ENCODE results near the gene HNRNPM.
"Not testable (repeated sequence)": the region's sequence is repeated elsewhere in the genome, so short reads cannot be mapped to it uniquely, and the experiment has no call there.

Gene HNRNPM, protein sequence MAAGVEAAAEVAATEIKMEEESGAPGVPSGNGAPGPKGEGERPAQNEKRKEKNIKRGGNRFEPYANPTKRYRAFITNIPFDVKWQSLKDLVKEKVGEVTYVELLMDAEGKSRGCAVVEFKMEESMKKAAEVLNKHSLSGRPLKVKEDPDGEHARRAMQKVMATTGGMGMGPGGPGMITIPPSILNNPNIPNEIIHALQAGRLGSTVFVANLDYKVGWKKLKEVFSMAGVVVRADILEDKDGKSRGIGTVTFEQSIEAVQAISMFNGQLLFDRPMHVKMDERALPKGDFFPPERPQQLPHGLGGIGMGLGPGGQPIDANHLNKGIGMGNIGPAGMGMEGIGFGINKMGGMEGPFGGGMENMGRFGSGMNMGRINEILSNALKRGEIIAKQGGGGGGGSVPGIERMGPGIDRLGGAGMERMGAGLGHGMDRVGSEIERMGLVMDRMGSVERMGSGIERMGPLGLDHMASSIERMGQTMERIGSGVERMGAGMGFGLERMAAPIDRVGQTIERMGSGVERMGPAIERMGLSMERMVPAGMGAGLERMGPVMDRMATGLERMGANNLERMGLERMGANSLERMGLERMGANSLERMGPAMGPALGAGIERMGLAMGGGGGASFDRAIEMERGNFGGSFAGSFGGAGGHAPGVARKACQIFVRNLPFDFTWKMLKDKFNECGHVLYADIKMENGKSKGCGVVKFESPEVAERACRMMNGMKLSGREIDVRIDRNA

GRCh38 chr19:8444677-8445487, at the start of gene HNRNPM:
Gene HNRNPM (plus strand): TSS chr19:8444975. CDS start chr19:8444999, 24 bp downstream.
- DNase-seq (ENCODE audit: low spot score): peak; percentile 97

DNA sequence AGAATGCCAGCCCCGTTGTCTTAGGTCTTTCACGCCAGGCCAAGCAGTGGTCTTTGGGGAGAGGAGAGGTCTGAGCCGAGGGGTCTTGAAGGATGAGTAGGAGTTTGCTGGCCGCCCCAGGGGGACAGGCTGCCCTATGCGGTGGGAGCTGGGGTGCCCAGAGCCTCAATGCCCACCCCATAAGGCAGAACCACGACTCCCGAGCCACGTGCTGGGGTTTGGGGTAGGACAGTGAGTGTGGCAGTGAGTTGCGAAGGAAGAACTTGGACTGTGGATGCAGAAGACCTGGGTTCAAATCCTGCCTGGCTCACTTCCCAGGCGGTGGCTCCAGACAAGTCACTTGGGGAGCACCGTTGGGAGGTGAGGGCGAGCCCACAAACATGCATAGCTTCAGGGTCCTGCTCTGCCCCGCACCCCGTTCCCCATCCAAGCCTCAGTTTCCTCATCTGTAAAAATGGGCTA, 49.1 kb upstream of the HNRNPM start:
- no peak for DNase-seq (ENCODE audit: low spot score)

GRCh38 chr19:8396185-8396562, 48.6 kb upstream of the HNRNPM start:
- DNase-seq (ENCODE audit: low spot score): no peak

DNA sequence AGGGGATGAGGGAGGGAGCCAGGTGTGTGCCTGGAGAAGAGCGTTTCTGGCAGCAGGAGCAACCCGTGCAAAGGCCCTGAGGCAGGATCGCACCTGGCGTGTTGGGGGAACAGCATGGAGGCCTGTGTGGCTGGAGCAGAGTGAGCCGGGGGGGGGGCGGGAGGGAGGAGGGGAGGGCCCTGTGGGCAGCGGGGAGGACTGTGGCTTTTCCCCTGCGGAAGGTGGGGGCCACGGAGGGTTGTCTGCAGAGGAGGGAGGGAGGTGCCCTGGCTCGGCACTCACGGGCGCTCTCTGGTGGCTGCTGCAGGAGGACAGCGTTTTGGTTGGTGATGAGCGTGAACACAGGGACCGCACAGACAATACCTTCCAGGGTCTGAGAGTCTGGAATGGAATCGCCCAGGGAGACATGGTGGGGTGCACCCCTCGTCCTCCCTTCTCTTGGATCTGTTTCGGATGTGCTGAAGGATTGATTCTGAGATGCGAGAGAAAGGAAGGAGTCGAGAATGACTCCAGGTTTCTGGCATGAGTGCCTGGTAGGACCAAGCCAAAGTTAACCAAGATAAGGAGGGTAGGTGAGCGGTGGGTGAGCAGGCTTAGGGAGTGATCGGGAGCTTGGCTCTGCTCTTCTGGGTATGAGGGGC, 48.1 kb upstream of the HNRNPM start:
- DNase-seq (ENCODE audit: low spot score): peak; percentile 40

DNA sequence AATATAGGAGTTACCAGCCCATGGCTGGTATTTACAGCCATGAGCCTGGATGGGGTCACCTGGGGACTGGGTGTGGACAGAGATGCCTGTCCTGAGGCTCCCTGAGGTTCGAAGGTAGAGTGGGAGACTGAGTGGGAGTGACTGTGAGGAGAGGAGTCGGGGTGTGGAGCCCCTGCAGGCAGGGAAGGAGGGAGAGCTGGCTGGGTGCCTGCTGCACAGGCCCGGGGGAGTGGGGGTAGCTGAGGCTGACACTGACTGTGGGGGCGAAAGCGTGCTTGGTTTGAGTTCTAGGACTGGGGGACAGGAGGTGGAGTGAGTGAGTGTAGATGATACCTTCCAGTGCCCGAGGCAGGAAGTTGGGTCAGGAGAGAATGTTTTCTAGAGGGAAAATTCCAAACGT, 47.5 kb upstream of the HNRNPM start:
- DNase-seq (ENCODE audit: low spot score): no peak

DNA sequence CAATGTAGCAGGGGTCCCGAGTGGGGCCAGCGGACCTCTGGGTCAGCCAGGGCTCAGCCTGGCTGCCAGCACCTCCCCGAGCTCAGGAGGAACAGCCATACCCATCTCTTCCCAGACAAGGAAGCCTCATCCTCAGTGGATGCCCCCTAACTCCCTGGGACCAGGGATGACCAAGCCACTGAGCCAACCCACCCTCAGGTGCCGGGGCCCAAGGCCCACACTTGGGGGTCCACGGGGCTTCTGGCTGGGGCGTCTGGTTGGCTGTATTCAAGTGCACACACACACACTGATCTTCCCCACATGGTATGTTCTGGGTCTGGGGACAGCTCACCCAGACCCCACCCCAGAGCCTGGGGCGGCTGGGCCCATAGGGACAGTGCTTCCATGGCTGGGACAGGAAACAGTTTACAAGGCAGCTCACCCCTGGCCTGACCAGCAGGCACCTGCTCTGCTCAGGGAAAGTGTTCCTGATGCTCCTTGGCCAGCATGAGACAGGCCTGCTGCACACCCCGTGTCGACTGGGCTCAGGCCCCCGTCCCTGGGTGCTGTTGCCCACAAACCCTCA, 46.9 kb upstream of the HNRNPM start:
- no peak for DNase-seq (ENCODE audit: low spot score)

- DNase-seq (ENCODE audit: low spot score): no peak
Measured at GRCh38 chr19:8398311-8398771, 46.4 kb upstream of the HNRNPM start.

DNA sequence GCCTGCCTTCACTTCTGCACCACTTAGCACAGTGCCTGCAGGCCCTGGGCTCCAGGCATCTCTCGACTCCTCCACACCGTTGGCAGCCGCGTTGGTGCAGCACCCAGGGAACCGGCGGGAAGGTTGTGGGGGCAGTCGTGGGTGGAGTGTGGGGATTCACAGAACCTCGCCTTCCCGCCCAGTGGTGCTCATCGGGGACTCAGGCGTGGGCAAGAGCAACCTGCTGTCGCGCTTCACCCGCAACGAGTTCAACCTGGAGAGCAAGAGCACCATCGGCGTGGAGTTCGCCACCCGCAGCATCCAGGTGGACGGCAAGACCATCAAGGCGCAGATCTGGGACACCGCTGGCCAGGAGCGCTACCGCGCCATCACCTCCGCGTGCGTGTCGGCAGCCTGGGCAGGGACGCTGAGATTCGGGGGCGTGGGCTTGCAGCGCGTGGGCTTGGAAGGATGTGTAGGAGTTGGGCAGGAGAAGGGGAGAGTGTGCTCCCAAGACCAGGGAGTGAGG, 45.0 kb upstream of the HNRNPM start:
- no peak for DNase-seq (ENCODE audit: low spot score)

DNA sequence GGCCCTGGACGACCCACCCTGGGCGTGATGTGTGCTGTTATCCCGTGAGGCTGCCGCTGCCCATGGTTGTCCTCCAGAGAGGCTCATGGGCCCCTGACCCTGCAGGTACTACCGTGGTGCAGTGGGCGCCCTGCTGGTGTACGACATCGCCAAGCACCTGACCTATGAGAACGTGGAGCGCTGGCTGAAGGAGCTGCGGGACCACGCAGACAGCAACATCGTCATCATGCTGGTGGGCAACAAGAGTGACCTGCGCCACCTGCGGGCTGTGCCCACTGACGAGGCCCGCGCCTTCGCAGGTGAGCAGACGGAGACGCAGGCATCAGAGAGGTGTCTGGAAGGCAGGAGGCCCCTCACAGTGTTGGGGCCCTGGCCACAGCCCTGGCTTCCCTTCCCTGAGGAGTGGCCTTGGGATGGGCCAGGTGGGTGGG, 42.8 kb upstream of the HNRNPM start:
- no peak for DNase-seq (ENCODE audit: low spot score)

GRCh38 chr19:8403098-8403819, 41.5 kb upstream of the HNRNPM start:
- DNase-seq (ENCODE audit: low spot score): no peak

- no peak for DNase-seq (ENCODE audit: low spot score)
Measured at GRCh38 chr19:8403820-8404109, 41.0 kb upstream of the HNRNPM start.

GRCh38 chr19:8404391-8405151, 40.2 kb upstream of the HNRNPM start:
- DNase-seq (ENCODE audit: low spot score): no peak

DNA sequence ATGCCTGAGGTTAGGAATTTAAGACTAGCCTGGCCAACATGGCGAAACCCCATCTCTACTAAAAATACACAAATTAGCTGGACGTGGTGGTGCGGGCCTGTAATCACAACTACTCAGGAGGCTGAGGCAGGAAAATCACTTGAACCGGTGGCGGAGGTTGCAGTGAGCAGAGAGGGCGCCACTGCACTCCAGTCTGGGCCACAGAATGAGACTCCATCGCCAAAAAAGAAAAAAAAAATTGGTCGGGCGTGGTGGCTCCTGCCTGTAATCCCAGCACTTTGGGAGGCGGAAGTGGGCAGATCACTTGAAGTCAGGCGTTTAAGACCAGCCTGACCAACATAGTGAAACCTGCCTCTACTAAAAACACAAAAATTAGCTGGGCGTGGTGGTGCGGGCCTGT, 34.1 kb upstream of the HNRNPM start:
- DNase-seq (ENCODE audit: low spot score): not testable (repeated sequence)

DNA sequence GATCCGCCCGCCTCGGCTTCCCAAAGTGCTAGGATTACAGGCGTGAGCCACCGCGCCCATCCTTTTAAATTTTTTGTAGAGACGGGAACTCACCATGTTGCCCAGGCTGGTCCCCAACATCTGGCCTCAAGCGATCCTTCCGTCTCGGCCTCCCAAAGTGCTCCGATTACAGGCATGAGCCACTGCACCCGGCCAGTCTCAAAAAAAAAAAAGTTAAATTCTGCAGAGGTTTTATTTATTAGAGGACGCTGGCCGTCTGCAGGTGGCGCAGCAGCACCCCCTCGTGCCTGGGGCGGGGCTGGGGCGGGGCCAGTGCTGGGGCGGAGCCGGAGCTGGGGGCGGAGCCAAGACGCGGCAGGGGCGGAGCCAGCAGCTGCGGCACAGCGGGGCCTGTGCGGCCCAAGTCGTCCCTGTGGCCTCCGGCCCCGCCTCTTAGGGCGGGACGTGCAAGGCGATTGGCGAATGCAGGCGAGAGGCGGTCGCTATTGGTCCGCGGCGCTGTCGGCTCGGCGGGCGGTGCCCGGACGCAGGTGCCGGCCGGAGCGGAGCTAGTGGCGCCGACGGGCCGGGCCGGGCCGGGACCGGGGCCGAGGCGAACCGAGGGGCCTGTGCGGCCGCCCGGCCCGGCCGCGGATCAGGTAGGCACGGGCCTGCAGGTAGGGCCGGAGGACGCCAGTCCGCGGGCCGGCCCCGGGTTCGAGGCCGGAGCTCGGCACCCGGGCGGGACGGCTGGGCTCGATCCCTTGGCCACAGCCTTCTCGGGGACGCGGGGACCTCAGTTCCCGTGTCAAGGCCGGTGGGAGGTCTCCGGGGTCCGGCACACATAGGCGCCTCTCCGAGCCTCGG, 31.8 kb upstream of the HNRNPM start, which contains the start of gene MARCHF2:
MARCHF2 (plus strand) TSS at position 523 of the 846 bp plus-strand sequence. CDS start 8,536 bp downstream, outside the sequence.
- DNase-seq (ENCODE audit: low spot score): peak; percentile 94

DNA sequence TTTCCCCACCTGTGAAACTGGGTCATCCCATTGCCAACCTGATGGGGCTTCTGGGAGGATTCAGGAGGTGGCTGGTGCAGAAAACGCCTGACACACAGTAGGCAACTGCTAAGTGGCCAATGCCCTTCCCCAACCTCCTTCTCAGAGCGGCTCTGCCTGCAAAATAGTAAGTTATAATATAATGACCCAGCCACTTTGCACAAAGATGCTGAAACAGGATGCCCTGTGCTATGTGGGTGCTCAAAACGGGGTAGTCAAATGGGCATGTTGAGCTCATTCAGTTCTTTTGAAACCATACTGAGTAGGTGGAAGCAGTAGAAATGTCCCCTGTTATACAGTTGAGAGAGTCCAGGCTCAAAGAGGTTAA, 31.2 kb upstream of the HNRNPM start:
- DNase-seq (ENCODE audit: low spot score): no peak

DNA sequence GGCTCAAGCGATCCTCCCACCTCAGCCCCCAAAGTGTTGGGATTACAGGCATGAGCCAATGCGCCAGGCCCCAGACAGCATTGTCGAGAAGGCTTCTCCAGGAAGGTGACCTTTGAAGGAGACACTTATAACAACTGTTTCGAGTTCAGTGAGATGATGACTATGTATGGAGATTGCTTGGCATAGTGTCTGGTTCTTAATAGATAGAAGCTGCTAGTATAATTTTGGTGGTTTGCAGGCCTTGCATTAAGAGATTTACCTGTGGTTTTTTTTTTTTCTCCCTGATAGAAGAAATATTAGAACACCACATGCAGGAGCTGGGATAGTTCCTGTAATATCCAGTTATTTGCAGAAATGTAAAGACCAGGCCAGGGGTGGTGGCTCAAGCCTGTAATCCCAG, 28.0 kb upstream of the HNRNPM start:
- no peak for DNase-seq (ENCODE audit: low spot score)

- no peak for DNase-seq (ENCODE audit: low spot score)
Measured at GRCh38 chr19:8421484-8422461, 23.0 kb upstream of the HNRNPM start.

DNA sequence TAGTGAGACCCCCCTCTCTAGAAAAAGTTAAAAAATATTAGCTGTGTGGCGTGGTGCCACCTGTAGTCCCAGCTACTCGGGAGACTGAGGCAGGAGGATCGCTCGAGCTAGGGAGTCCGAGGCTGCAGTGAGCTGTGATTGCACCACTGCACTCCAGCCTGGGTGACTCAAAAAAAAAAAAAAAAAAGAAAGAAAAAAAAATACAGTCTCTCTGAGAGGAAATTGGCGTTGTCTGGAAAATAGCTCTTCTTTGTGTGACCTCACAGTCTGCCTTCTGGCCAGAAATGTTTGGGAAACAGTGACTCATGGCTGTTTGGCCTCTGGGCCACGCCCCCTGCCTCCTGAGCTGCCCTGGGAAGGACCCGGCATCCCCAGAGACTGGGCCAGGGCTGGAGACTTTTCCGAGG, 21.0 kb upstream of the HNRNPM start:
- peak; percentile 93 for DNase-seq (ENCODE audit: low spot score)

All from COLO829 (cell line).